Motor neuron (in vitro differentiated cells): Measurements from ENCODE around the gene FAM171A2. TPM values are rescaled to one million over a fixed set of nuclear protein-coding genes. Genes with fewer than 3 reads are reported as not detected.
"Not testable (repeated sequence)": the region's sequence is repeated elsewhere in the genome, so short reads cannot be mapped to it uniquely, and the experiment has no call there.

ENCODE experiments used
- ATAC-seq, 8 experiments: fragments of 200-7000 bp; cut with Tn5 transposase; replicated peaks in 6 of 8; 2 replicates each; pipeline ENCODE4 v1.8.0; 2021; ENCODE audit warnings: mild to moderate bottlenecking in 8 of 8, moderate library complexity in 8 of 8
- H3K27ac ChIP-seq, 2 donors: fragments of 250-450 bp; sonication (Bioruptor Pico); 2 replicates each; pipeline ENCODE4 v1.9.0; 2021; ENCODE audit warnings: antibody characterized with exemption in 2 of 2, mild to moderate bottlenecking in 2 of 2, moderate library complexity in 1 of 2
- H3K4me1 ChIP-seq, 2 donors: fragments of 250-450 bp; sonication (Bioruptor Pico); replicated peaks in 1 of 2; 2 replicates each; pipeline ENCODE4 v1.6.1; 2021; ENCODE audit warnings: antibody characterized with exemption in 2 of 2, mild to moderate bottlenecking in 2 of 2, moderate library complexity in 1 of 2
- H3K4me3 ChIP-seq, 5 donors: fragments of 250-450 bp; sonication (Bioruptor Pico); 2 replicates each; pipeline ENCODE4 v1.9.0; 2021; ENCODE audit warnings: antibody characterized with exemption in 5 of 5, mild to moderate bottlenecking in 5 of 5, moderate library complexity in 4 of 5
- WGBS, 10 experiments: fragments of 450-650 bp; shearing (Covaris generic); methylation state at CpG; one replicate each; pipeline ENCODE4 v1.0.0; 2022; 5-methylcytosine and 5-hydroxymethylcytosine counted together
- in situ Hi-C, 9 experiments: fragments of 400-800 bp; cut with MboI; loops; one replicate each; pipeline ENCODE4 v1.15.0; 2021; ENCODE audit warnings: low sequenced_read_pairs in 9 of 9, low pct_unique_long_range_greater_than_20kb in 2 of 9; ENCODE audit not compliant: unreplicated experiment in 9 of 9
- total RNA-seq, 8 experiments: library from RNA; unstranded; fragments of 300-600 nt; gene quantifications; 2 replicates each; pipeline versions ENCODE4 v1.2.3 to v1.2.4, GENCODE V29; 2022

FAM171A2 gene
- total RNA-seq, 8 experiments from 2014 or later, result 0.81 to 30.1 (median 22.7) TPM

DNA sequence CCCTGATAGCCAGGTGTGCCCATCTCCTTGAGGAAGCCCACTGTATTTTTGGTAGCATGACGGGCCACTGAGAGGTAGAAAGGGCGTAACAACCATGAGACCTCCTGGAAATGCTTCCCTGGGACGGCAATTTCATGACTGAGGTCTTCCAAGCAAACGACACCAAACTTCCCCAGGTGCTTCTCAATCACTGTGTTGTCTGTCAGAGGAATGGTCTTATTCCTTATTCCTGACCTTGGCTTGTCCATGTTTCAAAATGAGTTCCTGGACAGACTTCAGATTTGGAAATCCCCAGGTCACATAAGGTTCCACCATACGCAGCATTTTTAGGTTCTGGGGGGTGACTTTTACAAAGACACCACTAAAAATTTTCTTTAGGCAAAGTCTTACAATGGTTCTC is 1.4 kb upstream of the FAM171A2 start:
- H3K27ac ChIP-seq, H3K4me3 ChIP-seq, in situ Hi-C loops, ATAC-seq: not testable (repeated sequence)
- 64 to 100% (median 91%) methylated on average over 1 to 5 of the region's 5 CpGs; no CpG with 5 or more reads in 3 of the 10 experiments for WGBS, 10 experiments
- H3K4me1 ChIP-seq, result peaks cover 23 to 35% of the 10 kb centered on the region in 2 donors

DNA sequence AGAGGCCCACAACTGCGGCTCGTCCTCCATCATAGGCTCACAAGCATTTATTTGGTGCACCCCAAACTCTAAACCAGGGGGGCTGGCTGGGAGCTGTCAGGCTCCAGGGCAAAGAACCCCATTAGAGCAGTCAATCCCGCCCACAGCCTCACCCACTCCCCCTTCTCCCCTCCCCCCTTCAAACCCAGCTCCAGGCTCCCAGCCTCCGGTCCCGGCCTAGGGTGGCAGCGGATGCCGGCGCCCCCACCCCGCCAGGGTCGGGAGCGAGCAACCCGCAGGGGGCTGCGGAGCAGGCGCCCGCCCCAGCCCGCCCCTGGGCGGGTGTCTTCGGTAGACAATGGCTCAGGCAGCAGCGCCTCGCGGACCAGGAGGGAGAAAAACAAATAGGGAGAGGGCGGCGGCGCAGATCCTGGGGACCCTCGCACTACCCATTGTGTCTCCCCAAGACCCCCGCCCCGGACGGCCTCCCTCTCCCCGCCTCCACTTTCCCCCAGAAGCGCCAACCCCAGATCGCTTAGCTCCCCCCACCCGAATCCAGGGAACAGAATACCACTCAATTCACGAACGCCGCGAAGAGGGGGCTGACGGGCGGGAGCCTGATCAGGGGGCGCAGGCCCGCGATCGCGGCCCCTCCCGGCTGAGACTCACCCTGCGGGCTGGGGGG is 572 bp downstream of the FAM171A2 start:
- Histone ChIP-seq H3K27ac (peak overlapping the region; percentile 88 to 90), H3K4me1 (peaks cover 24 to 26% of the 10 kb centered on the region in 2 donors), H3K4me3 (peak overlapping the region; percentile 70 to 93 (median 82))
- in situ Hi-C loops, result no loop called here
- no CpG with 5 or more reads among the region's 45 CpGs for WGBS, 10 experiments
- ATAC-seq, result peak; percentile 27 to 68 (median 58)

DNA sequence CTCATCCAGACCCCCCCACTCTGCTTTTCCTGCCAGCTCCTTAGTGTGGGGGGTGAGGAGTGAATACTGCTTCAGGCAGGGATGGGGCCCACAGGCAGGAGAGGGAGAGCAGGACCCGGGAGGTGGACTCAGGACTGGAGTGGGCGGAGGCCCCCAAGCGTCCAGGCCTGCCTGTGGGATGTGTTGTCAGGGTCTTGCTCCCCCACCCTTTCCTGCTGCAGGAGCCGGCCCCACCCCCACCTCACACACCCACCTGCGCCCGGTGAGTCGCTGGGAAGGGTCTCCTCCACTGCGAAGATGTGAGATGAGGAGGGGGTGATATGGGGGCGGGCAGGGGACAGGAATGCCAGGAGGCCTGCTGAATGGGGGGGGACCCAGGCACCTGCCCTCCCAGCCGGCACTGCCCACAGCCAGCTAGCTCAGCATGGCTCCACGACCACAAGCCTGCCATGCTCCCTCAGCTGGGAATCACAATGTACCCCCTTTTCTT is 1.1 kb downstream of the FAM171A2 start:
- Histone ChIP-seq H3K4me3 (peak overlapping the region; percentile 70 to 93 (median 82)), H3K4me1 (peaks cover 24 to 26% of the 10 kb centered on the region in 2 donors), H3K27ac (peak overlapping the region; percentile 88 to 90)
- whole genome bisulfite sequencing, 10 experiments, result no CpG with 5 or more reads among the region's 11 CpGs
- peak in 5 of 8 experiments; percentile 41 to 56 (median 50) for ATAC-seq
- in situ Hi-C loops, result no loop called here

DNA sequence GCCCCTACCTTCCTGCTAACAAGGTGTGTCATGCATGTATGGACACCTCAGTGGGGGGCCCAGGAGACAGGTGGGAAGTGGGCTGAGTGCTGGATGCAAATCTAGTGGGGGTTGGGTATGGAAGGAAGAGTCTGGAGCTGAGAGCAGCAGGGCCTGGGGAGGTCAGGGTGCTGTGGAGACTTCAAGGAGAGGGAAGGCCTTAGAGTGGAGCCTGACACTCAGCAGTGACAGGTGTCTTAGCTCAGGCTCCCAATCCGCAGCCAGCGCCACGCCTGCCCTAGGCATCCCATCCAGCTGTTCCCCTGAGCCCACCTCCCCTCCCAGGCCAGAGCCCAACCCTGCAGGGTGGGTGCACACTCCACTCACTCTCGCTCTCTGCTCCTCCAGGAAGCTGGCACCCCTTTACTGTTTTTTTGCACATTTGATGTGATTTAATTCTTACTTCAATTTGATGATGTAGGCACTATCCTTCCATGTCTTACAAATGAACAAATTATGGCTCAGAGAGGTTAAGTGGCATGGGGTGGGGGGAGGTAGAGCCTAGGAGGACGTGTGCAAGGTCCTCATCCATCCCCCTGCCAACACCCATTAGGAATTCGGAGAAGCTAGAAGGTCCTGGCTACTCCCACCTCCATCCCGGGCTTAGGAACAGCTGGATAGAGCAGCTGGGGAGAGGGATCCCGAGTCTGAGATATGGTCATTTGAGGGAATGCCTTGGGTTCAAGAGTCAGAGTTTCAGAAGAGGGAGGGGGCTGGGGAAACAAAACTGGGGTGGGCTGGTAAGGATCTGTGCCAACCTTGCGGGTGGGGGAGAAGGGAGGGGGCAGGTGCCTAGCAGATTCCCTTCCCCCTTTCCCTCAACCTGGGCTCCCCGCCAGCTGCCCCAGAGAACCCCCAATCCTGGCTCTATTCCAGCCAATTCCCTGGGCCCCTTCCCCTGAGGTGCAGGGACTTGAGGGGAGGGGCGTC is 2.1 kb downstream of the FAM171A2 start:
- WGBS, 10 experiments, result 0 to 80% (median 65%) methylated on average over 1 to 4 of the region's 11 CpGs; no CpG with 5 or more reads in 4 of the 10 experiments
- Histone ChIP-seq H3K4me3 (peak overlapping the region; percentile 70 to 93 (median 82)), H3K27ac (peak overlapping the region; percentile 32 to 90), H3K4me1 (peaks cover 24 to 26% of the 10 kb centered on the region in 2 donors)
- ATAC-seq, result no peak
- in situ Hi-C loops, result no loop called here

DNA sequence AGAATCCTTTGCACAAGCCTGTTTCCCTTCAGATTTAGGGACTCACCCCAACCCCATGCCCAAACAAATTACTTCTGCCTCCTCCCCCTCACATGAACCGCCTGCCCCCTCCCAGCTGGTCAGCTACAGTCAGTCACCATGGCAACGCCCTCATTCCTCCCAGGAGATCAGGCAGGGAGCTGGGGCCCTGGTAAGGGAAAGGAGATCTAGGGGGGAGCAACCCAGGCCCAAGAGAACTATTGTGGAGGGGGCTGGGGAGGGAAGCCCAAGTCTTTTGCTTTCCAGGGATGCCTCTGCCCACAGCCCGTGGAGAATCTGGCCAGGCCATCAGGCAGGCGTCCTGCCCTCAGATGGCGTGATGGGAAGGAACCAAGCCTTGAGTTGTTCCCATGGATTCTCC is 2.8 kb downstream of the FAM171A2 start:
- WGBS, 10 experiments, result 17 to 40% methylated on average over 2 of the region's 5 CpGs; no CpG with 5 or more reads in 8 of the 10 experiments
- Histone ChIP-seq H3K4me3 (peak overlapping the region in 1 of 5 donors; percentile 82), H3K4me1 (peaks cover 24 to 26% of the 10 kb centered on the region in 2 donors), H3K27ac (peak overlapping the region; percentile 32 to 90)
- in situ Hi-C loops, result no loop called here
- peak in 7 of 8 experiments; percentile 10 to 51 (median 36) for ATAC-seq

GRCh38 chr17:44360144-44360533 is 3.5 kb downstream of the FAM171A2 start:
- Histone ChIP-seq H3K27ac (no peak overlapping the region), H3K4me3 (no peak overlapping the region), H3K4me1 (peaks cover 23 to 24% of the 10 kb centered on the region in 2 donors)
- ATAC-seq, result no peak
- in situ Hi-C loops, result no loop called here
- 0 to 88% (median 63%) methylated on average over 1 to 4 of the region's 6 CpGs; no CpG with 5 or more reads in 6 of the 10 experiments for WGBS, 10 experiments

DNA sequence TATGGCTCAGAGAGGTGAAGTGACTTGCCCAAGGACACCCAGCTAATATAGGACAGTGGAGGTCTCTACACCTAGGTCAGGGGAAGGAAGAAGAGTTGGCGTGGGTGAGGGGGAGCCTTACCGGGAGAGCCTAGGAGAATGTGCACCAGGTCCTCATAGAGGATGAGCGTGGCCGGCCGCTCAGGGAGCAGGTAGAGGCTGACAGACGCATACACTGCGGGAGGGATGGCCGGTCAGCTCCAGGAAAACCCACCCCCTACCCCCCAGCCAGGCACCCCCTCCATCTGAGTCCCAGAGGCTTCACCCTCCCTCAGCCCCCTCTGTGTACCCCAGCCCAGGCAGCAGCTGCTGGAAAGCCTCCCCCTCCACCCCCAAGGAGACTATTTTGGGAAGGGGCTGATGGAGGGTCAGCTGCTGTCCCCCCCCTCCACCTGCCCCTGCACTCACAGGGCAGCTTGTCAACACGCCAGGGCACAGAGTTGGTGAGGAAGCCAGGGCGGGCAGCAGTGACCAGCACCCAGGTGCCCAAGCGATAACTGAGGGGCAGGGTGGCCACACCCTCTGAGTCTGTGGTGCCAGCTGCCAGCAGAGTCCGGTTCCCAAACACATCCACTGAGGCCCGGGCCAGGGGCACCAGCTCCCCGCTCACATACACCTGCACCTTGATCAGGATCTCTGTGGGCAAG is 4.1 kb downstream of the FAM171A2 start:
- Histone ChIP-seq H3K27ac (no peak overlapping the region), H3K4me3 (no peak overlapping the region), H3K4me1 (peaks cover 23 to 24% of the 10 kb centered on the region in 2 donors)
- in situ Hi-C loops, result no loop called here
- no peak for ATAC-seq
- 40 to 97% (median 81%) methylated on average over 1 to 7 of the region's 14 CpGs; no CpG with 5 or more reads in 6 of the 10 experiments for WGBS, 10 experiments

GRCh38 chr17:44359006-44359405 is 4.6 kb downstream of the FAM171A2 start:
- Histone ChIP-seq H3K4me1 (peaks cover 23 to 24% of the 10 kb centered on the region in 2 donors), H3K4me3 (no peak overlapping the region), H3K27ac (no peak overlapping the region)
- WGBS, 10 experiments, result 14 to 94% (median 86%) methylated on average over 1 to 4 of the region's 6 CpGs; no CpG with 5 or more reads in 3 of the 10 experiments
- in situ Hi-C loops, result no loop called here
- ATAC-seq, result no peak

DNA sequence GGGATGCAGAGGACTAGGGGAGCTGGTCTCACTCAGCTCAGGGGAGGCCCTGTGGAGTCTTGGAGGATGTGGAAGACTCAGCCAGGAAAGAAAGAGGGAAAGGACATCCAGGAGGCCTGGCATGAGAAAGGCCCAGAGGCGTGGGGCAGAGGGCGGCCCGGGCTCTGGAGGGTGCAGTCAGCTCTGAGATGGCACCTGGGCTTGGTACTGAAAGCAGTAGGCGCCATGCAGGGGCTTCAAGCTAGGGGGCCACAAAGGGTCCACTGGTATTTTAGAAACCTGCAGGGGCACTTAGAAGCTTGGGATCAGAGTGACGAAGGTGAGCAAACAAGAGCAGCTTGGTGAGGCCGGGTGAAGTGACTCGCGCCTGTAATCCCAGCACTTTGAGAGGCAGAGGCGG is 5.6 kb downstream of the FAM171A2 start:
- in situ Hi-C loops, result no loop called here
- H3K4me1 ChIP-seq, result peaks cover 27 to 28% of the 10 kb centered on the region in 2 donors
- 92 to 100% (median 100%) methylated on average over 1 to 4 of the region's 9 CpGs; no CpG with 5 or more reads in 7 of the 10 experiments for WGBS, 10 experiments
- H3K4me3 ChIP-seq, result no peak overlapping the region
- no peak for ATAC-seq
- H3K27ac ChIP-seq, result no peak overlapping the region

DNA sequence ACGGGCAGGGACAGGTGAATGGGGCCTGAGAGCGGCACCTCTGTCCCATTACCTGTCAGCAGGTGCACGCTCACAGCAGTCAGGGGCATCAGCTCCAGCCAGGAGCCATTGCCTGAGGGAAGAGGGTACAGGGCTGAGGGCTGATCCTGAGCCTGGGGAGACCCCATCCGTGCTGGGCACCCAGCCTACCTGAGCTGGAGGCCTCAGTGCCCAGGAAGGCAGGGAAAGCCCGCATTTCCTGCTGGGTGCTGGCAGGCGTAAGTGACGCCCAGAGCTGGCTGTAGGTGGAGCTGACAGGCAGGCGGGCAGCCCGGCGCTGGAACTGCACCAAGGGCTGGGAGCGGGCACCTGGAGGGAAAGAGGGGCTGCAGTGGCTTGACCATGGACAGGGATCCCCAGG is 7.4 kb downstream of the FAM171A2 start:
- 79 to 100% (median 96%) methylated on average over 3 to 7 of the region's 11 CpGs; no CpG with 5 or more reads in 5 of the 10 experiments for whole genome bisulfite sequencing, 10 experiments
- H3K27ac ChIP-seq, result no peak overlapping the region

GRCh38 chr17:44355642-44356099 is 8.0 kb downstream of the FAM171A2 start:
- Histone ChIP-seq H3K4me1 (peaks cover 12 to 13% of the 10 kb centered on the region in 2 donors), H3K4me3 (no peak overlapping the region), H3K27ac (no peak overlapping the region)
- no peak for ATAC-seq
- 87% methylated on average over 3 of the region's 17 CpGs; no CpG with 5 or more reads in 9 of the 10 experiments for WGBS, 10 experiments
- in situ Hi-C loops, result no loop called here

More for the DNA sequence above, 7.4 kb downstream of the FAM171A2 start:
- Histone ChIP-seq H3K4me3 (no peak overlapping the region), H3K4me1 (peaks cover 18 to 19% of the 10 kb centered on the region in 2 donors)
- in situ Hi-C loops, result no loop called here
- ATAC-seq, result no peak
